NCI-H2171 (cell line): ENCODE measurements around the gene AGBL4.

Experiments
- DNase-seq: peaks from one replicate; lab custom pipeline; 2025; lab: John Stamatoyannopoulos, UW

The AGBL4 gene

DNA sequence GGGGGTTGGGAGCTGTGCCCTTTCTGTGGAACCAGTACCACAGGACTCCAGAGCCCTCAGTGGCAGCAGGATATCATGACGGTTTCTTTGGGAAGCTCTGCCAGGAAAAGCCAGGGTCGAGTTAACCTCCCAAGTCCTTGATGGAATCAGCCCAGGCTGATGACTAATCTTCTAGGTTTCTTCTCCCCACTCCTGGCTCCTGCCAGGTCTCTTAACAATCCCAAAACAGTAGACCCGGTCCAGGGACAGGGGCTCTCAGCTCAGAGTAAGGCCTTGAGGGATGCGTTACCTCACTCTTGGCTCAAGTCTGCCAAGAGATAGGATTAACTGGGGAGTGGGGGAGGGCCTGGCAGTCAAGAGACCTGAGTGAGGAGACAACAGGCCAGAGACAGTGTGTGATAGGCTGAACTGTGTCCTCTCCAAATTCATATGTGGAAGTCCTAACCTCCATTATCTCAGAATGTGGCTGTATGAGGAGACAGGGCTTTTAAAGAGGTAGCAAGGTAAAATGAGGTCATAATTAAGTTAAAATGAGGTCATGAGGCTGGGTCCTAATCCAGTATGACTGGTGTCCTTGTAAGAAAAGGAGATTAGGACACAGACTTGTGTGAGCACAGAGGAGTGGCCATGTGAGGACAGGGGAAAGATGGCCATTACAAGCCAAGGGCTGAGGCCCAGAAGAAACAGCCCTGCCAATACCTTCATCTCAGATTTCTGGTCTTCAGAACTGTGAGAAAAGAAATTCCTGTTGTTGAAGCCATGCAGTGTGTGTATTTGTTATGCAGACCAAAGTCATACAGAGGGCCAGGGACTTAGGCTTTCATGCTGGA is 1342.1 kb downstream of the AGBL4 start:
- no peak for DNase-seq

DNA sequence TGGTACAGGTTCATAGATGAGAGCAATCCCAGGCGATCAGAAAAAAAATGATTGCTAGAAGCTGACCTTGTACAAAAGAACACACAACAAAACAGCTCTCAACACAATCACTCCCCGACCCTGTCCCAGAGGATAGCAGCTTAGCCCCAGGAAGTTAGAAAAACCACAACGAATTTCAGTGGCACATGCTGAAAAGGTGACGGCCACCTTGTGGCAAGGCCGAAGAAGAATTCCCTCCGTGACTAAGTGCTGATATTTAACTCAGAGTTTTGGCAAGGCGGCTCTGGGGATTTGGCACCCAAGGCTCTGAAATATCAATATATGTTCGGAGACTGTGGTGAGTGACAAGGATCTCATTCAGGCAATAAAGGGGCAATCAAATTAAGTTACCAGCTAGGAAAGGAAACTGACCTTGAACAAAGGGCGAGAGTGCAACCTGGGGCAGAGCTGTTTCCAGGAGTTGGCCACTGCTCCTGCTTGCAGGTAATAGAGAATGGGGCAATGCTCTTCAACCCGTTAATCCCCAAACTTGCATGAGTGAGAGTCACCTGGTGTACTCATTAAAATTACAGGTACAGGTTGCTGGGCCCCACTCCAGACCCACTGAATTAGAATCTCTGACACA is 1343.2 kb downstream of the AGBL4 start:
- no peak for DNase-seq

DNA sequence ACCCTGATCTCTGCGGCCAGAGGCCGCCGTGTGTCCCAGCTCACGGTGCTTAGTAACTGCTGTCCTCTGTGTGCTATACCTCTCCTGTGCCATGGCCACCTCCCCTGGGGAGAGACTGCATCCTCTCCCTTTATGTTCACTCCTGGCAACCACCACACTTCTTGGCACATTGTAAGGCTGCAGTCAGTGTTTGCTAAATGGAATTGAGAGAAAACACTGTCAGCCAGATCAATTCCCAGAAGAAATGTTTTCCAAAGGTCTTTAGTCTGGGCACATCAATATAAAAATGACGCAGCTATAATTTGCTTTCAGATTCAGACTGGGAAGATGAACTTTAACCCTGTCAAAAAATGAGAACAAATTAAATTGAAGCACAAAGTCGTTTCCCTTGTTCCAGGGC is 1343.9 kb downstream of the AGBL4 start:
- DNase-seq, result no peak

DNA sequence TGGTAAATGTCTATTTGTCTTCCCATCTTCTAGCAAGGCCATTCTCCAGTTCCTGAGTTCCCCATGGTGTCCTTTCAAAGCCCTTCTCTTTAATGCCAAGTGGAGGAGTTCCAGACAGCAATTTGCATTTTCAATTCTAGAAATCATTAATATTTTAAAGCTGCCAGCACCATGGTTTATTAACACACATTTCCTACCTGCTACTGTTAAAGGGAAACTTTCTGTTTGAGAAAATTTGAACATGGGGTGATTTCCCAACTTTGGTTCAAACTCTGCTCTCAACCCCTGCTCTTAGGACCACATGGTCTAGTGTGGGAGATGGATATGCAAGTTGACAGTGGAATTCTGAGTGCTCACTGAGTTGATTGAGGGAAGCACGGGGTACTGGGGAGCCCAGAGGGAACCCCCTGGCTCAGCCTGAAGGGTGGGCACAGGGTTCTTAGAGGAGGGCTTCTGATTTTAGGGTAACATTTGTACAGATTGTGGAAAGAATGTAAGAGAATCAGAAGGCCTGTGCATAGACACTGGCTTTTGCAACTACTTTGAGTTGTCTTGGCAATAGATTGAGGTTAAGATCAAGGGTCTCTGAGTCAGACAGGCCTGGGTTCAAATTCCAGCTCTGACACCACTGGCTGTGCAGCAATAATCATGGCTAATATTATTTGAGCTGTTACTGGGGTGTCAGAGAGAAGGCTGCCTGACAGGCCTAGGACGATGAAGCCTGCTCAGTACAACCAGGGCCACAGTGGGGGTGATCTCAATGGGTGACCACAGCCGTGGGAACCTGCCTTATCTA is 1344.8 kb downstream of the AGBL4 start:
- no peak for DNase-seq

GRCh38 chr1:48677306-48678287 is 1346.2 kb downstream of the AGBL4 start:
- peak; percentile 50 for DNase-seq

DNA sequence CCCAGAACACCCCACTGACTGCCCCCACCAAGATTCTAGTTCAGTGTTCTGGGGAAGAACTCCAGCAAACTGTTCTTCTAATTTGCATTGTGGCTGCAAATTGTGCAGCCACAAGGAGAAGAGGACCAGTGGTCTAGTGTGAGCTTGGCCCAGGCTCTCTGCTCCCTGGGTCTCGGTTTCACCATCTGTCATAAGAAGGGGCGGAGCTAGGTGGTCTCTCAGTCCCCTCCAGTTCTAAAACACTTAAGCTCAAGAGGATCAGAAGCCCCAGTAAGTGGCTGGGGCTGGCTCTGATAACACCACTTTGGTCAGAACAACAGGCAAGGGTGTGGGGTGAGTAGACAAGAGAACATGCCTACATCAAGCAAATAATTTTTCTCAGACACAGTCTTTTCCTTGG is 1346.9 kb downstream of the AGBL4 start:
- no peak for DNase-seq

GRCh38 chr1:48676376-48676775 is 1347.4 kb downstream of the AGBL4 start:
- no peak for DNase-seq

DNA sequence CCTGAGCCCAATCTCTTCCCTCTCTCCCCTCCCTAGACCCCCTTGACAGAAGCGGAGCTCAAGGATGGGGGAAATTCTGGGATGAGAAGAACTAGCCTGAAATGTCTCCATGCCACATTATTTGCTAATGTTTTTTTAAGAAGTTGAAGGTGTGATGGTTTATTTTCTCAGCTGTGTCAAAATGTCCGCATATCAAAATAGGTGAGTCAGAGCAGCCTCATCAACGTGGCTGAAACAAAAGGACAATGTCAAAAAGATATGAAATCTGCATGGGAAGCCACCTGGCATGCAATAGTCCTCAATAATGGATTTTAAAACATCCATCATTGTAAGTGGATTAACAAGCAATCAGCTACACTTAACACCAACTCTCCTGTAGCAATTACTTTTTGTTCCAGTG is 1348.5 kb downstream of the AGBL4 start:
- DNase-seq, result no peak

DNA sequence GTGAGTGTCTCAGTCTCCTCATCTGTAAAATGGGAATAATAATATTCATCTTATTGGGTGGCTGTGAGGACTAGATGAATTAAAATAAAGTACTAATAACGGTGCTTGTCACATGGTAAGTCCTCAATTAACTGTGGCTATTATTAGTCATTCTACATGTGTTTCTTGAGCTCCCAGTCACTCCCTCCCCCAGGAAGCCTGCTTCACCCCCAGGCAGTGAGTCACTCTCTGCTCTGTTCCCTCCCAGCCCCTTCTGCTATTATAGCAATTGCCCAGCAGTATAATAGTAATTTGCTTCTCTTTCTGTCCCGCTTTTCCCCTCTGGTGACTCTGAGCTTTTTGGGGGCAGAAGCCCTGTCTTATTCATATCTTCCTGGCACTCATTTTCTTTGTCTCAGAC is 1349.1 kb downstream of the AGBL4 start:
- no peak for DNase-seq

DNA sequence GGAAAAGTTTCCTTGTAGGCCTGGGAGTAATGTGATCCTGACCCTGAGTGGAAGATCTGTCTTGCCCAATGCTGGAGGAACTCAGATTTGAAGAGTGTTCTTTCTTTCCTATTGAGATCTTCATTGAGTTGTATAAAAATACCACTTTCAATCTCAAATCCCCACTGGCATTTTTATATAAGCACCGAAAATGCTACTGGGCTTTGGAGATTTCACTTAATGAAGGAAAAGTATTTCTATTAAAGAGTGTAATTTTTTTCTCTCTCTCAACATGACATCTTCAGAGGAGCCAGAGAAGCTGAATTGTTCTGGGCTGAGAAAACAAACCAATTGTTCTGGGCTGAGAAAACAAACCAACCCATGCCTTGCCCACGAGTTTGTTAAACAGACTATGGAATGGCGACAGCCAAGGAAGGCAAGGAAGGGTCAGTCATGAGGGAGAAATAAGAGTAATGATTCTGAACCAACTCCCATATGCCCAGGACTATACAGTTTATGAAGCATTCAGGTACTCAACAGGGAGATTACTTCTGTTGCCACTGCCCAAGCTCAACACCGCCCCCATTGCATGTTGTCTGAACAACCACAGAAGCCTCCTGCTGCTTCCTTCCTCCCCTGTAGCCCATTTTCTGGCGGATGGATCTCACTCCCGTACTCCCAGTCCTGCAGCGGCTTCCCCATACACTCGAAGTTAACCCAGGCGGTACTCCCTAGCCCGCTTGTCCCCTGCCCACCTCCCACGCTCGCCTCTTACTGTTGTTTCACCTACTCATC is 1350.2 kb downstream of the AGBL4 start:
- DNase-seq, result no peak

GRCh38 chr1:48671578-48671977 is 1352.2 kb downstream of the AGBL4 start:
- DNase-seq, result no peak

DNA sequence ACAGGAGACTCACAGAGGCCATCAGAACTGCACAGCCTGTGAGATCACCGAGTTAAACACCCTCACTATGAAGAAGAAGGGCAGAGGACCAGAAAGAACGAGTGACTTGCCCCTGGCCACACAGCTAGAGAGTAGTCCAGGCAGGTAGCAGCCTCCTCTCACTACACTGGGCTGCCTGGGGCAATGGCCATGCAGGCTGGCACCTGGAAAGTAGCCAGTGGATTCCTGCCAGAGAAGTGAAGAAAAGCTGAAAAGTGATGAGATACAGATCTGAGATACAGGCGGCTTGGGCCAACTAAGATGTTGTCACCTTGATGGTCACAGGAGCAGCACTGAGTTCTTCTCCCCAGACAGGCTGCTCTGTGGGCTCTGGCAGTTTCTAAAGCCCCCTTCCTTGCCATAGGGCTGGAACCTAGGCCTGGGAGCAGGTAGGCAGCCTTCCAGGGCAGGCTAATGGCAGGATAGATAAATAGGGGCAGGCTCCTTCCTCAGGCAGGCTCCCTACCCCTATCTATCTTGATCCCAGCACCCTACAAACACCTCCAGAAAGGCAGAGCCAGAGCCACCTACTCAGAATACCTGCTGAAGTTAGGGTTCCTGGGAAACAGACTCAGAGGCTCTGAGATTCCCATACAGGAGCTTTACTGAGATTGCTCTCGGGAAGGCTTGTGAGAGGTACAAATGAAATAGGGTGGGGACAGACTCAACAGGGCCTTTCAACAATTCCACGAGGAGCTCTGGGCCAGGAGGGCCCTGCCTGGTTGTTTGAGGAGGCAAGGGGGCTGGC is 1353.3 kb downstream of the AGBL4 start:
- DNase-seq, result no peak

- no peak for DNase-seq
Measured at GRCh38 chr1:48668339-48668738, 1355.4 kb downstream of the AGBL4 start.

DNA sequence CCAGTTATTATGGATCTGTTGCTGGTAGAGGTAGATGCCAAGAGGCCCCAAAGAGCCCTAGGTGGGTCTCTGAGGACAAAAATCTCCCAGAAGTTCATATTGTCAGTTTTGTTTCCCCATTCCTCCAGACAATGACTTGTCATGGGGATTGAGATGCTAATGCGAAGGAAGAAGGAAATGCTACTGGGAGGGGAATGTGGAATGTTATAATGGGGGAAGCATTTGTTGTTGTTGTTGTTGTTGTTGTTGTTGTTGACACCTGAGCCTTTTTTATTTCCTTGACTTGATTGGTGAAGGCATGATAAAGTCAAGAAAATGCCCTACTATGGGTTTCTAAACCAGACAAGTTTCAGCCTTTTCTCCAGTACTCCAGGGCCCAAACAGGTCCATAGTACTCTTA is 1356.0 kb downstream of the AGBL4 start:
- no peak for DNase-seq

- no peak for DNase-seq
Measured at GRCh38 chr1:48665708-48666407, 1357.9 kb downstream of the AGBL4 start.

GRCh38 chr1:48661726-48662463 is 1361.9 kb downstream of the AGBL4 start:
- peak; percentile 89 for DNase-seq

- no peak for DNase-seq
Measured at GRCh38 chr1:48659801-48660200, 1364.0 kb downstream of the AGBL4 start.

- no peak for DNase-seq
Measured at GRCh38 chr1:48657413-48657812, 1366.3 kb downstream of the AGBL4 start.
